Measurements from ENCODE around the gene ZFAND6. TPM values are rescaled to one million over a fixed set of nuclear protein-coding genes. Genes with fewer than 3 reads are reported as not detected.

The ZFAND6 gene
- 109 and 150 TPM in 2 replicates for total RNA-seq

DNA sequence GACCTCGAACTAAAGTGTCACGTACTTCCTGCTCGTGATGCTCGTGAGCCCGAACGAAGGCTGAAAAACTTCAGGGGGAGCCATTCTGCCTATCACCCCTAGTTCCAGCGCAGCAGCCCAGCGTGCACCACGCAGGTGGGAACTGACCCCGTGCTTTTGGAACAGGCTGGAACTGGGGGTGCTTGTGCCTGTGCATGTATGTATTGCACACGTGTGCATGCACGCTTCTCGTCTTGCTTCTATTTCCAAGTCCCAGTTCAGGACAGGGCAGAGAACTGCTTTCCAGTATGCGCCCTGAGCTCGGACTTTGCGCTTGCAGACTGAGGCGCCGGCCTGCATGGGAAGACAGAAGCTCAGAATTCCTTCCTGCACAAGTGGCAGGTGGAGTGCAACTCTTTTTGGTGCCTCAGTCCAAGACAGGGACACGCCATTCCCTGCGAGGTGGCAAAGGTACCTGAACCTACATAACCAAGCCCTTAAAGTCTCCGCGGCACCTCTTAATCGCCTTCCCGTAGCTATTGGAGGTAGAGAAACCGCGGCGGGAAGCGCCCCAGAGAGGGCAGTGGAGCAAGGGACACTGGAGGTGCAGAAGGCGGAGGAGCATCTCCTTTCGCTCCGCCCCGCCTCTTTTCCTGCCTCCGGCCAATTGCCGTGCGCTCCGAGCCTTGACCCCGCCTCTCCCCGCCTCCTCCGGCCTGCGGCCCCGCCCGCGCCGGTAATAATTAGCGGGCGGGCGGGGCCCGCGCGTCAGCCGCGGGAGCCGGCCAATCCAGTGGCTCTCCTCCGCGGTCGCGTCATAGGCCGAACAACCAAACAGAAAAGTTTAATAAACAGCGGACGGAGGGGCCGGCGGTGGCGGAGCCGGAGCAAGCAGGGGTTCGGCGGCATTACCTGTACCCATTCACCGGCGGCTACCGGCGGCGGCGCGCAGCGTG, at the start of gene ZFAND6:
ZFAND6 (plus strand) TSS at position 826 of the 935 bp plus-strand sequence. CDS start 60,669 bp downstream, outside the sequence.

GRCh38 chr15:80152896-80153876, 93.7 kb downstream of the ZFAND6 start, which contains the start of gene FAH:
TSS of gene FAH (plus strand) at chr15:80152999. CDS start at chr15:80153055, 56 bp downstream.

Other genes with a start within 250 kb of the ZFAND6 start
- gene MTHFS, start 162.7 kb upstream of the ZFAND6 start, total RNA-seq: 12.1 and 15.9 TPM in 2 replicates
- gene BCL2A1, start 88.5 kb upstream of the ZFAND6 start, total RNA-seq: under 0.01 and 2.5 TPM in 2 replicates
- gene FAH, start 93.3 kb downstream of the ZFAND6 start, total RNA-seq: 14.9 and 22.6 TPM in 2 replicates
- not detected in 2 replicates for gene CTXND1, start 192.5 kb downstream of the ZFAND6 start, total RNA-seq